ENCODE results near the gene KCNN3.
"Not testable (repeated sequence)": the region's sequence is repeated elsewhere in the genome, so short reads cannot be mapped to it uniquely, and the experiment has no call there.

DNA sequence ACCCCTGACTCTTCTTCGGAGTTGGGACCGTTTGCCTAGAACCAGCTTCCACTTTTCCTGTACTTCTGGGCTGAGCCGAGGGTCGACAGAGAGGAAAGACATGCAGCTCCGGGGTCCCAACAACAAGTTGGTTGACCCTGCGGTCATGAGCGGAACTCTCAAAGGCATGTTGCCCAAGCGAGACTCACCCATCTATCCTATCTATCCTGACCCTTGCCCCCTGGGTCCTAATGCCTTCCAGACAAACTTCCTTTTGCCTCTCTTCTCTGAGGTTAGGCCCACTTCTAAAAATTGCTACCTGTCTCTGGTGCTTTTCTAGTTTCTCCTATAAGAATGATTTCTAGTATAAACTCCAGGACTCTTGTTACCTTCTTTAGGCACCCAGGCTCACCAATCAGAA is 197.8 kb downstream of the KCNN3 start:
- TF ChIP-seq, protein P1, sequence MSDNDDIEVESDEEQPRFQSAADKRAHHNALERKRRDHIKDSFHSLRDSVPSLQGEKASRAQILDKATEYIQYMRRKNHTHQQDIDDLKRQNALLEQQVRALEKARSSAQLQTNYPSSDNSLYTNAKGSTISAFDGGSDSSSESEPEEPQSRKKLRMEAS (CRISPR knock-in tag; IDR thresholded peaks at IDR 0.05) = not testable (repeated sequence)
- TF ChIP-seq, protein P2, sequence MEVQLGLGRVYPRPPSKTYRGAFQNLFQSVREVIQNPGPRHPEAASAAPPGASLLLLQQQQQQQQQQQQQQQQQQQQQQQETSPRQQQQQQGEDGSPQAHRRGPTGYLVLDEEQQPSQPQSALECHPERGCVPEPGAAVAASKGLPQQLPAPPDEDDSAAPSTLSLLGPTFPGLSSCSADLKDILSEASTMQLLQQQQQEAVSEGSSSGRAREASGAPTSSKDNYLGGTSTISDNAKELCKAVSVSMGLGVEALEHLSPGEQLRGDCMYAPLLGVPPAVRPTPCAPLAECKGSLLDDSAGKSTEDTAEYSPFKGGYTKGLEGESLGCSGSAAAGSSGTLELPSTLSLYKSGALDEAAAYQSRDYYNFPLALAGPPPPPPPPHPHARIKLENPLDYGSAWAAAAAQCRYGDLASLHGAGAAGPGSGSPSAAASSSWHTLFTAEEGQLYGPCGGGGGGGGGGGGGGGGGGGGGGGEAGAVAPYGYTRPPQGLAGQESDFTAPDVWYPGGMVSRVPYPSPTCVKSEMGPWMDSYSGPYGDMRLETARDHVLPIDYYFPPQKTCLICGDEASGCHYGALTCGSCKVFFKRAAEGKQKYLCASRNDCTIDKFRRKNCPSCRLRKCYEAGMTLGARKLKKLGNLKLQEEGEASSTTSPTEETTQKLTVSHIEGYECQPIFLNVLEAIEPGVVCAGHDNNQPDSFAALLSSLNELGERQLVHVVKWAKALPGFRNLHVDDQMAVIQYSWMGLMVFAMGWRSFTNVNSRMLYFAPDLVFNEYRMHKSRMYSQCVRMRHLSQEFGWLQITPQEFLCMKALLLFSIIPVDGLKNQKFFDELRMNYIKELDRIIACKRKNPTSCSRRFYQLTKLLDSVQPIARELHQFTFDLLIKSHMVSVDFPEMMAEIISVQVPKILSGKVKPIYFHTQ (CRISPR knock-in tag; IDR thresholded peaks at IDR 0.05) = not testable (repeated sequence)

All from WTC11 (cell line).